HepG2 (cell line): ENCODE results near the gene PIGX. TPM values are rescaled to one million over a fixed set of nuclear protein-coding genes. Genes with fewer than 3 reads are reported as not detected.

Experiments used
- ATAC-seq: fragments of 200-7000 bp; cut with Tn5 transposase; 3 replicates; pipeline ENCODE4 v1.9.1; 2020; ENCODE audit warnings: mild to moderate bottlenecking, moderate library complexity
- BruUV-seq: library from RNA; stranded (reverse); fragments of 400-500 nt; replicated peaks from 2 replicates; lab custom pipeline; 2021; lab: Mats Ljungman, UMichigan
- CTCF ChIA-PET: fragments of 300-600 bp; formaldehyde crosslinking; extraction: SDS; loops from one replicate; lab custom pipeline; 2021; ENCODE audit warnings: low total read pairs, inconsistent platforms, low intra/inter-chr PET ratio; lab: Yijun Ruan, JAX
- POLR2A ChIA-PET: fragments of 350-600 bp; sonication (Branson Sonifier 250); formaldehyde crosslinking; loops from one replicate; lab custom pipeline; 2020; ENCODE audit warnings: antibody characterized with exemption, inconsistent platforms; lab: Yijun Ruan, JAX
- DNase-seq: peaks from one replicate; pipeline ENCODE4 v3.0.0-alpha.2; 2015; ENCODE audit warnings: low spot score
- FAIRE-seq: peaks from 3 replicates; lab custom pipeline; 2011; peaks lifted over from hg19 to GRCh38; lab: Jason Lieb, UNC
- H2AFZ ChIP-seq: one replicate; pipeline ENCODE4 v1.6.1; 2011; ENCODE audit warnings: low read length, inconsistent platforms
- H3K27ac ChIP-seq: fragments of 300-600 bp; 3 replicates; pipeline ENCODE4 v1.8.0; 2011; ENCODE audit warnings: mixed run types, mild to moderate bottlenecking, mixed read lengths, low read length, inconsistent platforms; ENCODE audit not compliant: insufficient read depth; ENCODE audit errors: extremely low read length
- H3K27me3 ChIP-seq, 2 experiments: fragments of 200-600 bp in 1 of 2; 2 replicates in 1 of 2; 3 replicates in 1 of 2; pipeline versions ENCODE4 v1.6.0 to v1.8.0; 2011; ENCODE audit warnings: low read length in 2 of 2, mild to moderate bottlenecking in 2 of 2, moderate library complexity in 2 of 2, inconsistent platforms in 1 of 2; ENCODE audit not compliant: insufficient read depth in 2 of 2, control insufficient read depth in 1 of 2
- H3K36me3 ChIP-seq, 2 experiments: fragments of 200-600 bp in 1 of 2; replicated peaks in 1 of 2; 2 replicates in 1 of 2; 3 replicates in 1 of 2; pipeline versions ENCODE4 v1.5.1 to v1.8.0; 2011; ENCODE audit warnings: low read length in 2 of 2, inconsistent platforms in 1 of 2; ENCODE audit not compliant: insufficient read depth in 2 of 2, control insufficient read depth in 1 of 2
- H3K4me1 ChIP-seq: 2 replicates; pipeline ENCODE4 v1.5.1; 2012; ENCODE audit warnings: low read length, inconsistent platforms; ENCODE audit not compliant: insufficient read depth
- H3K4me2 ChIP-seq: 2 replicates; pipeline ENCODE4 v1.6.0; 2011; ENCODE audit warnings: low read depth, low read length, inconsistent platforms
- H3K4me3 ChIP-seq, 3 experiments: fragments of 200-600 bp in 1 of 3; sonication (generic), shearing (Covaris generic) in 1 of 3; replicated peaks in 1 of 3; 2 replicates each; pipeline ENCODE4 v1.5.1; 2011 to 2016; ENCODE audit warnings: low read length in 3 of 3, inconsistent platforms in 2 of 3, low read depth in 2 of 3, mild to moderate bottlenecking in 2 of 3, control low read depth in 1 of 3, mixed read lengths in 1 of 3; ENCODE audit not compliant: insufficient read depth in 1 of 3
- H3K79me2 ChIP-seq: one replicate; pipeline ENCODE4 v1.6.1; 2011; ENCODE audit warnings: low read length, inconsistent platforms; ENCODE audit not compliant: insufficient read depth
- H3K9ac ChIP-seq: 2 replicates; pipeline ENCODE4 v1.6.0; 2011; ENCODE audit warnings: mild to moderate bottlenecking, low read depth, low read length, inconsistent platforms; ENCODE audit not compliant: insufficient read depth
- H3K9me3 ChIP-seq: 2 replicates; pipeline ENCODE4 v1.5.1; 2012; ENCODE audit warnings: mild to moderate bottlenecking, low read length
- H4K20me1 ChIP-seq: 2 replicates; pipeline ENCODE4 v1.6.0; 2011; ENCODE audit warnings: inconsistent platforms, mild to moderate bottlenecking, low read length, moderate library complexity; ENCODE audit not compliant: insufficient read depth
- NR2C2 ChIP-seq: sonication (generic); formaldehyde crosslinking; IDR thresholded peaks from 2 replicates; pipeline ENCODE4 v1.4.0; 2020; ENCODE audit warnings: missing genetic modification reagents, mild to moderate bottlenecking, moderate library complexity, borderline replicate concordance
- SP140L ChIP-seq: sonication (generic); formaldehyde crosslinking; IDR thresholded peaks from 2 replicates; pipeline ENCODE4 v1.4.0; 2020; ENCODE audit warnings: missing genetic modification reagents, borderline replicate concordance
- ZNF562 ChIP-seq: sonication (generic); formaldehyde crosslinking; IDR thresholded peaks from 2 replicates; pipeline ENCODE4 v1.8.0; 2022; ENCODE audit warnings: missing genetic modification reagents, borderline replicate concordance
- WGBS: methylation state at CpG from one replicate; pipeline ENCODE4 v1.1.6; 2017; ENCODE audit warnings: low lambda C conversion rate; 5-methylcytosine and 5-hydroxymethylcytosine counted together
- in situ Hi-C: cut with HindIII; loops from 2 replicates; pipeline ENCODE4 v1.10.0; 2017; ENCODE audit warnings: low pct_unique_long_range_greater_than_20kb; ENCODE audit not compliant: extremely low pct_ligation_motif_present
- intact Hi-C: fragments of 100-400 bp; cut with micrococcal nuclease; formaldehyde crosslinking; loops from one replicate; pipeline ENCODE4 v1.10.0; 2022; ENCODE audit not compliant: unreplicated experiment
- polyA plus RNA-seq, 8 experiments: library from polyadenylated mRNA; depleted of rRNA in 3 of 8; stranded (reverse) in 7 of 8; unstranded in 1 of 8; fragments of >200 nt; fragmentation: Illumina TruSeq in 4 of 8; extraction: Trizol in 4 of 8; gene quantifications; 2 replicates each; pipeline versions ENCODE4 v1.2.1 to v1.2.3, GENCODE V29; 2011 to 2016; ENCODE audit warnings: low read depth in 4 of 8, missing spikeins in 1 of 8, mixed read lengths in 1 of 8; ENCODE audit not compliant: insufficient read depth in 1 of 8
- total RNA-seq, 5 experiments: library from RNA; depleted of rRNA; stranded (reverse); fragments of >200 nt; fragmentation: Illumina TruSeq; extraction: Trizol; gene quantifications; 2 replicates each; pipeline ENCODE4 v1.2.3, GENCODE V29; 2016; ENCODE audit warnings: low read depth in 1 of 5
- TF ChIP-seq, protein P1 (sequence below): sonication (generic); formaldehyde crosslinking; IDR thresholded peaks from 2 replicates; pipeline ENCODE4 v1.4.0; 2020; ENCODE audit warnings: missing genetic modification reagents

The PIGX gene
- total and polyA plus RNA-seq, 2 of the 13 experiments (the other 11 are each of a cell fraction or from before 2014, with no cell fraction given), result 13.2 to 21.3 TPM

DNA sequence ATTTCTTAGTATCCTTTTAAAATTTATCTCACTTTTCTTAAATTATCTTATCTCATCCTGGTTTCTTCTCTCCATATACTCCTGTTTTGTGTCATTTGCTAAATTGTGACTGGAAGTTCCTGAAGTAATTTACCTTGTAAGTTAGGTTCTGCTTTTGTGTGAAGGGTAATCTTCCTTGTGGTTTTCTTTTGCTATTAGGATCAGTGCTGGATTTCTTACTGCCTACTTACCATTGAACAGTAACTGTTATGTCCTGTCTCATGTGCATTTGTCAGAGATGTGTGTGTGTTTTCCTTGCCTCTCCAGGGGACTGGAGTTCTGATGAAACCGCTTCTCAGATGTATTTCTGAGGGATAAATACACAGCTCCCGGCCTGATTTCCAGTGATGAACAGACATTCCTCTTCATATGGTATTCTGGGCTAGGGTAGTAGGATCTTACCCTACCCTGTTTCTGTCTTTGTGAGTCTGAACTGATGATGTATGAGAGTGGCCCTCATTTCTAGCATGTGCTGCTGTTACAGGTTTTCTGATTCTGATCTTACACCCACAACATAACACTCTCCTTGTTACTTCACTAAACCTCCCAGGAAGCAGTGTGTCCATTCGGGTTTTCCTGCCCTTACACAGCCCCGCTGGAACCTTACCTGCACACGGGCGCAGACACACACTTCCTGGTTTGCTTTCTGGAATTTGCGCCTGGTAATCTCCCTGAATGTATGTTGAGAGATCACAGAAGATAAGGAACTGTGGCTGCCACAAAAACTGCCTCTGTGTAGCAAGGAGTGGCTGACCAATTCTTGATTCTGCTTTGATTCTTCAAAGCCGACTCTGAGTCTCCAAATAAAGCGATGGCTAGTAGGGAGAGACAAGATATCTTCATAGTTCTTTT lies 42.2 kb downstream of the PIGX start (continued):
- no peak for TF ChIP-seq SP140L (CRISPR knock-in tag)
- TF ChIP-seq, protein P1, sequence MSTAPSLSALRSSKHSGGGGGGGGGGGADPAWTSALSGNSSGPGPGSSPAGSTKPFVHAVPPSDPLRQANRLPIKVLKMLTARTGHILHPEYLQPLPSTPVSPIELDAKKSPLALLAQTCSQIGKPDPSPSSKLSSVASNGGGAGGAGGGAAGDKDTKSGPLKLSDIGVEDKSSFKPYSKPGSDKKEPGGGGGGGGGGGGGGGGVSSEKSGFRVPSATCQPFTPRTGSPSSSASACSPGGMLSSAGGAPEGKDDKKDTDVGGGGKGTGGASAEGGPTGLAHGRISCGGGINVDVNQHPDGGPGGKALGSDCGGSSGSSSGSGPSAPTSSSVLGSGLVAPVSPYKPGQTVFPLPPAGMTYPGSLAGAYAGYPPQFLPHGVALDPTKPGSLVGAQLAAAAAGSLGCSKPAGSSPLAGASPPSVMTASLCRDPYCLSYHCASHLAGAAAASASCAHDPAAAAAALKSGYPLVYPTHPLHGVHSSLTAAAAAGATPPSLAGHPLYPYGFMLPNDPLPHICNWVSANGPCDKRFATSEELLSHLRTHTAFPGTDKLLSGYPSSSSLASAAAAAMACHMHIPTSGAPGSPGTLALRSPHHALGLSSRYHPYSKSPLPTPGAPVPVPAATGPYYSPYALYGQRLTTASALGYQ (CRISPR knock-in tag), result no peak

DNA sequence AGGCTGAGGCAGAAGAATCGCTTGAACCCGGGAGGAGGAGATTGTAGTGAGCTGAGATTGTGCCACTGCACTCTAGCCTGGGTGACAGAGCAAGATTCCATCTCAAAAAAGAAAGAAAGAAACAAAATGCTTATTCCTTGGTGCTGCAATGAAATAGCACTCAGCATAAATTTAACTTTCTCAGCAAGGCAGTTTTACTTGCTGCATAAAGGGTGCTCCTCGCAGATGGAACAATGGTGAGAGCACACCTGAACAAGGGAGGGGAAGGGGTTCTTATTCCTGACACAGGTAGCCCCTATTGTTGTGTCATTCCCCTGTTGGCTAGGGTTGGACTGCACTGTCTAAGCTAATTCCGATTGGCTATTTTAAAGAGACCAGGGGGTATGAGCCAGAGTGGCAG lies 44.6 kb downstream of the PIGX start:
- ChIA-PET POLR2A (no interaction called here), CTCF (no interaction called here)
- ATAC-seq, result no peak
- TF ChIP-seq ZNF562, result peak; percentile 84; the same call in 1 of the 2 replicates
- no peak for TF ChIP-seq NR2C2
- no peak overlapping the region for H2AFZ ChIP-seq
- WGBS, result 72% methylated on average over 4 of the region's 4 CpGs
- no peak overlapping the region for H3K4me3 ChIP-seq
- intact Hi-C loops, result no loop called here
- peaks cover 55% of the 10 kb centered on the region for H3K4me1 ChIP-seq
- no peaks in the 10 kb centered on the region for H3K27me3 ChIP-seq
- in situ Hi-C loops, result no loop called here
- FAIRE-seq, result no peak
- H3K79me2 ChIP-seq, result peaks cover 84% of the 10 kb centered on the region
- H3K27ac ChIP-seq, result no peak overlapping the region
- DNase-seq, result no peak
- no peak overlapping the region for H3K4me2 ChIP-seq
- H3K9ac ChIP-seq, result no peak overlapping the region
- H3K9me3 ChIP-seq, result peaks cover 8% of the 10 kb centered on the region; the same call in 1 of the 2 replicates
- peaks cover 18% of the 10 kb centered on the region for H4K20me1 ChIP-seq
- no TSS peak for BruUV-seq
- H3K36me3 ChIP-seq, result peaks cover 0 to 1% of the 10 kb centered on the region in 2 experiments; a peak in 1 of 5 replicates
